ENCODE results near the gene OGFOD3.

GRCh38 chr17:82387705-82388106, 30.7 kb downstream of the OGFOD3 start:
- TF ChIP-seq, protein P1, sequence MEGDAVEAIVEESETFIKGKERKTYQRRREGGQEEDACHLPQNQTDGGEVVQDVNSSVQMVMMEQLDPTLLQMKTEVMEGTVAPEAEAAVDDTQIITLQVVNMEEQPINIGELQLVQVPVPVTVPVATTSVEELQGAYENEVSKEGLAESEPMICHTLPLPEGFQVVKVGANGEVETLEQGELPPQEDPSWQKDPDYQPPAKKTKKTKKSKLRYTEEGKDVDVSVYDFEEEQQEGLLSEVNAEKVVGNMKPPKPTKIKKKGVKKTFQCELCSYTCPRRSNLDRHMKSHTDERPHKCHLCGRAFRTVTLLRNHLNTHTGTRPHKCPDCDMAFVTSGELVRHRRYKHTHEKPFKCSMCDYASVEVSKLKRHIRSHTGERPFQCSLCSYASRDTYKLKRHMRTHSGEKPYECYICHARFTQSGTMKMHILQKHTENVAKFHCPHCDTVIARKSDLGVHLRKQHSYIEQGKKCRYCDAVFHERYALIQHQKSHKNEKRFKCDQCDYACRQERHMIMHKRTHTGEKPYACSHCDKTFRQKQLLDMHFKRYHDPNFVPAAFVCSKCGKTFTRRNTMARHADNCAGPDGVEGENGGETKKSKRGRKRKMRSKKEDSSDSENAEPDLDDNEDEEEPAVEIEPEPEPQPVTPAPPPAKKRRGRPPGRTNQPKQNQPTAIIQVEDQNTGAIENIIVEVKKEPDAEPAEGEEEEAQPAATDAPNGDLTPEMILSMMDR (IDR thresholded peaks at IDR 0.05) = no peak
- TF ChIP-seq POLR2A (IDR thresholded peaks at IDR 0.05) = no peak

Measured in vagina (tissue), 2 donors.